GM19438 (cell line): Measurements from ENCODE around the gene PCYT2.

Experiments used
- ATAC-seq: cut with Tn5 transposase; IDR thresholded peaks from one replicate; pipeline ENCODE4 v1.9.1; 2021; ENCODE audit warnings: low read depth; ENCODE audit not compliant: unreplicated experiment

Gene PCYT2

DNA sequence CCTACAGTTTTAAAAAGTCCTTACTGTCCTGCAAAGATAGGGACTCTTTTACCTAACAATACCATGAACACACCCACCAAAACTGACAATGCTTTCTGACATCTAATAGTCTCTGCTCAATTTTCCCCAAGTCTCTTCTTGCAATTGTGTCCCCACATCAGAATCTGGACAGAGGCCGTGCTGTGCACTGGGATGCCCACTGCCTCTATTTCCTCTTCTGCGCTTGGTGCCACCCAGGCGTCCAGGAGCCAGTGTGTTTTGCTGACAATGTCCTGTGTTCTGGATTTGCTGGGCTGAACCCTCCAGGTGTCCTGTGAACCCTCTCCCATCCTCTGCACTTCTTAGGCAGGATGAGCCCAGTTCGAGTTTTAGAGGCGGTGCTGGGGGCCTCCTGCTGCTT lies 33.6 kb downstream of the PCYT2 start:
- ATAC-seq: no peak

GRCh38 chr17:81871387-81872230 lies 39.6 kb downstream of the PCYT2 start:
- ATAC-seq: no peak

GRCh38 chr17:81870981-81871386 lies 40.2 kb downstream of the PCYT2 start, which contains the start of gene ARHGDIA:
TSS of gene ARHGDIA (minus strand) at chr17:81871337. CDS start at chr17:81869930, 1,407 bp downstream.
- no peak for ATAC-seq

GRCh38 chr17:81870131-81870980 lies 40.8 kb downstream of the PCYT2 start:
- ATAC-seq: no peak

- no peak for ATAC-seq
These were observed 41.7 kb downstream of the PCYT2 start for GRCh38 chr17:81869221-81870130.

- ATAC-seq: no peak
These were observed 42.5 kb downstream of the PCYT2 start for GRCh38 chr17:81868674-81869220.

- ATAC-seq: no peak
These were observed 43.1 kb downstream of the PCYT2 start for GRCh38 chr17:81867991-81868673.

DNA sequence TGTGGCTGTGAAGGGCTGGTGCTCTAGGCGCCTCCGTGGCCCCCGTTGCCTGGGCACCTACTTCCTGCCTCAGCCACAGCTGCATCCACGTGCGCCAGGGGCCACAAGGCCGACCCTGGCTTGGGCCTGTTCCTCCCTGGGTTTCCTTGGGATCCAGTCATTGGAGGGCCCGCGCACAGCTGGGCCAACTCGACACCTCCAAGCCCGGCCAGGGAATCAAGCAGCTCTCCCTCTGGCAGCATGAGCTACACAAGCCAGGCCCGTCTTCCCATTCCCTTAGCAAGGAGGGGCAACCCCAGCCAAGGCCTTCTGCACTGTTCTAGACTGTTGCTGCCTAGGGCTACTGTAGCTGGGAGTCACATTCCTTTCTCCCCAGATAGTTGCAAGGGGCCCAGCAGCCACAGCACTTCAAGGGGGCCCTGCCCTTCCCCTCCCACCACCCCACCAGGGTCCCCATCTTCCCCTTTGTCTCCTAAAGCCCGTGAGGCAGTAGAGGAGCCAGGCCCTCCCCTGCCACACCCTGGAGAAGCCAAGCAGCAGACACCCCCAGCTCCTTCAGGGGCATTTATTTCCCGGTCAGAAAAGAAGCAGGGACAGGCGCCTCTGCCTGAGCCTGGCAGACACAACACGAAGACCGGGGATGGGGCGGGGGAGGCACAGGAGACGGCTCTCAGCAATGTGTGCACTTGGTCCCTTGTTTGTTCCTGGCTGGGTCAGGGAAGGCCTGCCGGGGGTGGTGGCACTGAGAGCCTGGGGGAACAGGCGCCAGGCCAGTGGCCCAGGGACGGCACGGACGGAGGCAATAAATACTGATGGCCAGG lies 43.8 kb downstream of the PCYT2 start:
- ATAC-seq: no peak

DNA sequence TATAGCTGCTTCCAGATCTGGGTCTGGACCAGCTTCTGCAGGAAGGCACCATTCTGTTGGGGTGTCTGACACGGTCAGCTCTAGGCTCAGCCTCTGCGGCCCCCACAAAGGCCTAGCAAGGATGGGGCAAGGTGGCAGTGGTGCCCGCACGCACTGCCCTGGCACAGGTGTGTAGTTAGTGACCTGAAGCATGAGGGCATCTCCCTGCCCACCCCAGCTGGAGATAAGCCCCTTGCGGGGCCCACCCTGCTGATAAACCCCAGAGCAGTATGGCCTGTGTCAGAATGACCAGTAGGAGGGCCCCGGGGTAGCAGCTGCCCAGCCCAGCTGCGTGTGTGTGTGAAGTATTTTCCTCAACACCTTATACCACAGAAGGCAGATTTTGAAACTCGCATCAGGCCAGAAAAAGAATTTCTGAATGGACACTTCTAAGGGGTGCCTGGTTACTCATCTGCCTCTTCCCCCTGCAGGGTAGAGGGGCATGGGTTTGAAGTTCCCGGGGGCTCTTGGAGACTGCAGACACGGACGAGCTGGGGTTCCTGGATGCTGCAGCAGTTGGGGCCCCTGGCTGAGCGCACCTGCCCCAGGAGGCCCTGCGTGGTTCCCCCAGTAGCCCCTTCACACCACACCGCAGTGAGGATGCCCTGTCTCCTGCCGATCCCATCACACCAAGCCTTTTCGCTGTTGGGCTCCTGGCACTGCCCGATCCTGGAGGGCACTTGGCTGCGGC lies 44.6 kb downstream of the PCYT2 start:
- no peak for ATAC-seq

DNA sequence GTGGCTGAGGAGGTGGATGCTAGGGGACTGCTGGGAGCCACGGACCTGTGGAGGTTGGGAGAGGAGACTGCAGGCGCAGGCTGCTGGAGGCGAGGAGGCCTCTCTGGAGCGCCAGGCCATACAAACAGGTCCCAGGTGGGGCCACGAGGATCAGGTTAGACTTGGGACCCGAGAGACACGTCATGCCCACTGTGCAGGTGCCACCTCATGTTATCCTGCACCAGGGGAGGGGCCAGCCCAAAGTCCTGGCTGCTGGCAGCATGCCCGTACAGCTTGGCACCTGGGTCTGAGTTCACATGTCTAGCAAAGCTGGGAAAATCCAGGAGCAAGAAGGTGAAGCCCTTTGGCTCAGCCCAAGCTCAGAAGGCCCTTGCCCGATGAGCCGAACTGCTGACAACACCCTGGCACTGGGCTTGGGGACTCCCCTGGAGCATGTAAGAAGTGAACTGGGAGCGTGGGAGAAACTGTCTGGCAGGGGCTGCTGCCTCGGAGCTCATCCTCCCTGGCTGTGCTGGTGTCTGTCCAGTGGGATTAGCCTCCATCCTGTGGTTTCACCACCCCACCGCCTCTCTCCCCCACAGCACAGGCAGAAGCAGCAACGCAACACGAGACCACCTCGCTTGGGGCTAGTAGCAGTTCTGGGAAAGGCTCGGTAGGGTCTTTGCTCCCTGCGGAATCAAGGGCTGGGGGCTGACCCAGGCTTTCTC lies 45.3 kb downstream of the PCYT2 start:
- ATAC-seq: no peak

- no peak for ATAC-seq
These were observed 45.9 kb downstream of the PCYT2 start for GRCh38 chr17:81865358-81865732.

GRCh38 chr17:81863833-81864768 lies 47.1 kb downstream of the PCYT2 start:
- ATAC-seq: no peak

DNA sequence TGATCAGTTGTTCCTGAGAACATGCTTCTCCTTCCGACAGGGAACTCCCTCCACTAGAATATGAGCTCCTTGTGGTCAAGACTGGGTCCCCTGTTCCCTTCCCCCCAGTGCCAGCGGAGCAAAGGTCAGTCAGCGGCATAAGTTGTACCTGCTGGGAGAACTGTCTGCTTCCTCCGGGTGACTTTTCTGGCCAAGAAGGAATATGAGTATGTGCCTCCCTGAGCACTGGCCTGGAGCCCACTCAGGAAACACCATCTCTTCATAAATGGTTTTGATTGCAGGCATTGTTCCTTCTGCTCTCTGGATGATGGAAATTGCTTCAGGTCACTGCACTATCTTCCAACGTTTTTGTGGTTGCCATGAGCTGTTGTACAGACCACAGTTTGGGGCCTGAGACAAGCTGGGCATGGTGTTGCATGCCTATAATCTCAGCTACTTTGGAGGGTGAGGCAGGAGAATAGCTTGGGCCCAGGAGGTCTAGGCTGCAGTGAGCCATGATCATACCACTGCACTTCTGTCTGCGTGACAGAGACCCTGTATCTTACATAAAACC lies 48.0 kb downstream of the PCYT2 start:
- ATAC-seq: no peak

DNA sequence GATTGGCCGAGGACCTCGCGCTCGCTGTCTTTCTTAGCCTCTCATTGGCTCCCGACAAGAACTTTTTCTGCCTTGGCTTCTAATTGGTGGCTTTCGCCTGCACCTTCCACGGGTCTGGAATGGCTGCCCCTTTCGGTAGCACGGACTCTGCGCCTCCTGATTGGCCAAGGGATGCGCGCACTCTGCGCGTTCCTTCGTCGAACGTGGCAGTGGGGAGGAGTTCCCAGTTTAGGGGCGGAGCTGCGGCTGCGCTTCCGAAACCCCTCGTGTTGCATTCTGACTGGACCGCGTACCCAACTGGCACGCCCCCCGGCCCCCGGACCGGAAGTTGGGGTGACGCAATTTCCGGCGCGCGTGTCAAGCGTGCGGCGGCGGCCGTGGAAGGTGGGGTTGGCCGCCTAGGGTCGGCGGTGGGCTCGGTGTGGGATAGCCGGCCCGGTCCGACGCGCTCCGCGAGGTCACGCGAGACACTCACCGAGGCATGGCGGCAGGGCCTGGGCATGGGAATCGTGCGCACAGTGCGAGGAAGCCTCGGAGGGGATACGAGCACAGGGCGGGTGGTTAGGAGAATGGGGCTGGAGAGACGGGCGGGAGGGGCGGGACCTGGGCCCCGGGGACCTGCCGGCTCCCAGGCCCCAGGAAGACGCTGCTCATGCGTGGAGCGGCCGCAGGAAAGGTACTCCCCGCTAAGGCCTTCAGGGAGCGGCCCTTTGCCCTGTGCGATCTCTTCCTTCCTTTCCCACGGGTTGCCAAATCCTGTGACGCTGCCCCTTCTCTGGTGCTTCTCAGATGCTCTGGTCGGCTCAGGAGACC lies 50.2 kb downstream of the PCYT2 start:
- peak; percentile 74 for ATAC-seq
